RWPE2 (cell line): ENCODE results near the gene NLK.

Source experiments
- ATAC-seq: fragments of 200-7000 bp; cut with Tn5 transposase; 3 replicates; pipeline ENCODE4 v1.9.1; 2021; ENCODE audit warnings: low read depth
- DNase-seq: peaks from one replicate; pipeline ENCODE4 v3.0.0-alpha.2; 2020; ENCODE audit warnings: low spot score
- H3K27ac ChIP-seq: fragments of 450-650 bp; 2 replicates; pipeline ENCODE4 v1.5.1; 2017; ENCODE audit warnings: mild to moderate bottlenecking; ENCODE audit not compliant: poor library complexity, severe bottlenecking
- H3K27me3 ChIP-seq: fragments of 250-450 bp; sonication (Bioruptor Pico); 2 replicates; pipeline ENCODE4 v1.5.1; 2021; ENCODE audit warnings: mild to moderate bottlenecking, moderate library complexity; ENCODE audit not compliant: insufficient read depth, poor library complexity, severe bottlenecking
- H3K36me3 ChIP-seq: fragments of 250-450 bp; sonication (Bioruptor Pico); 2 replicates; pipeline ENCODE4 v1.5.1; 2020; ENCODE audit warnings: low read depth, mild to moderate bottlenecking, moderate library complexity
- H3K4me1 ChIP-seq: fragments of 250-450 bp; sonication (Bioruptor Pico); 2 replicates; pipeline ENCODE4 v1.5.1; 2021; ENCODE audit warnings: mild to moderate bottlenecking, moderate library complexity; ENCODE audit not compliant: insufficient read depth, poor library complexity, severe bottlenecking
- H3K4me3 ChIP-seq: fragments of 250-450 bp; sonication (Bioruptor Pico); 2 replicates; pipeline ENCODE4 v1.5.1; 2021; ENCODE audit warnings: mild to moderate bottlenecking, moderate library complexity; ENCODE audit not compliant: severe bottlenecking
- H3K9me3 ChIP-seq: fragments of 250-450 bp; sonication (Bioruptor Pico); 2 replicates; pipeline ENCODE4 v1.5.1; 2021; ENCODE audit warnings: mild to moderate bottlenecking, moderate library complexity; ENCODE audit not compliant: severe bottlenecking
- TF ChIP-seq, protein P1 (sequence below): fragments of 450-650 bp; IDR thresholded peaks from one replicate; pipeline ENCODE4 v1.5.1; 2017; ENCODE audit warnings: mild to moderate bottlenecking, moderate library complexity; ENCODE audit not compliant: poor library complexity, severe bottlenecking

Gene NLK

DNA sequence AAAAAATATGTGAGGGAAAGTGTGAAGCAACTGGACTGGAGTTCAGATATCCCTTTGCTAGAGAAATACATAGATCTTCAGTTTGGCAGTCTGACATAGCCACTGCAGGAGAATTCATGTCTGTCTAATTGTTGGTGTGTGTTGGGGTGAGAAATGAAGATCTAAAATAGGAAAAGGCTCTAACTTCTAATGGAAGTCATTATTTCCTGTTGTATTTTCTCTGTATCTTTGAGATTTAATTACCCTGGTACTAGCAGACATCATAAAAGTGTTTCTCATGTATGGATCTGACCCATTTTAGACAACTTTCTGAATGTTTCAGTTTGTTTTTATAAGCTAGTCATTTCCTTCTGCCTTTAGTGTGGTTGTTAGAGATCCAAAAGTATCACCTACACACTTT lies 128.3 kb downstream of the NLK start:
- H3K4me1 ChIP-seq: no peaks in the 10 kb centered on the region
- no peak for DNase-seq
- no peaks in the 10 kb centered on the region for H3K9me3 ChIP-seq
- TF ChIP-seq, protein P1, sequence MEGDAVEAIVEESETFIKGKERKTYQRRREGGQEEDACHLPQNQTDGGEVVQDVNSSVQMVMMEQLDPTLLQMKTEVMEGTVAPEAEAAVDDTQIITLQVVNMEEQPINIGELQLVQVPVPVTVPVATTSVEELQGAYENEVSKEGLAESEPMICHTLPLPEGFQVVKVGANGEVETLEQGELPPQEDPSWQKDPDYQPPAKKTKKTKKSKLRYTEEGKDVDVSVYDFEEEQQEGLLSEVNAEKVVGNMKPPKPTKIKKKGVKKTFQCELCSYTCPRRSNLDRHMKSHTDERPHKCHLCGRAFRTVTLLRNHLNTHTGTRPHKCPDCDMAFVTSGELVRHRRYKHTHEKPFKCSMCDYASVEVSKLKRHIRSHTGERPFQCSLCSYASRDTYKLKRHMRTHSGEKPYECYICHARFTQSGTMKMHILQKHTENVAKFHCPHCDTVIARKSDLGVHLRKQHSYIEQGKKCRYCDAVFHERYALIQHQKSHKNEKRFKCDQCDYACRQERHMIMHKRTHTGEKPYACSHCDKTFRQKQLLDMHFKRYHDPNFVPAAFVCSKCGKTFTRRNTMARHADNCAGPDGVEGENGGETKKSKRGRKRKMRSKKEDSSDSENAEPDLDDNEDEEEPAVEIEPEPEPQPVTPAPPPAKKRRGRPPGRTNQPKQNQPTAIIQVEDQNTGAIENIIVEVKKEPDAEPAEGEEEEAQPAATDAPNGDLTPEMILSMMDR: no peak
- H3K36me3 ChIP-seq: peaks cover 58% of the 10 kb centered on the region
- no peak overlapping the region for H3K27ac ChIP-seq
- no peak overlapping the region for H3K4me3 ChIP-seq
- no peak for ATAC-seq
- no peaks in the 10 kb centered on the region for H3K27me3 ChIP-seq

DNA sequence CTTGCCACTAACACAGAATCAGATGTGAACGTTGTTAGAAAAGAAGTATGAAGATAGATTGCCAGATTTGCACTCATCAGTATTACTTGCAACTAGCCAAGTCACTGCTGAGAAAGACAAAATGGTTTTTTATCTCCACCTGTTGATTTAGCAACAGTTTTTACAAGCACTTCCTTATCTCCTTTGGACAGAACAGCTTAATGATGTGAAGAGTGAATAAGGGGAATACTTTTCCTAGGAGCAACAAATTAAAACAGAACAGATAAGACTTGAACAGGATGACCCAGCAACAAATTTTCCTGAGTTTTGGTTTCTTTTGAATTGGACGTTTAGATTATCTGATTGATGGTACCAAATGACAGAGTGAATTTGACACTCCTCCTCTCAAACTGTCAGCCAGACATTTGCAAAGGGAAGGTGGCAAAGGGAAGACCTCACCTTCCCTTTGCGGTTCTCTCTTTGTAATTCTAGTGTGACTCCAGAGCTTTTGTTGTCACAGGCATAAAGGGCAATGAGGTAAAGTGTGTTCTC lies 130.6 kb downstream of the NLK start:
- H3K27ac ChIP-seq: no peak overlapping the region
- no peak for DNase-seq

DNA sequence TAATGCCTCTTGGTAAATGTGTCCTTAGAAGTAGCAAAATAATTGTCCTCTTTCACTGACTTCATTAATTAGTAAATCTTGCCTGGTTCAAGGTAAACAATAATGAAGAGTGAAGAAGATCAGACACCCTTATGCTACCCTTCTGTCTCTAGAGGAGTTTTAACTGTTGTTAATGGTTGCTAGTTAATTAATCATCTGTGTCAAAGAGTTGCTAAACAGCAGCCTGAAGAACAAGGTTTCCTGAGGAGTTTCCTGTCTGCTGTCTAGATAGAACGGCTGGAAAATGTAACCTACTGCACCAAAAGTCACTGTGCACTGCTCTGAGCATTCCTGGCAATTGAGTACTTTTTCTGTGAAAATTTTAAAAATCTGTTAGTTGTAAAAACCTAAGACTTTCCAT lies 131.3 kb downstream of the NLK start:
- no peak for ATAC-seq
- no peaks in the 10 kb centered on the region for H3K27me3 ChIP-seq
- H3K36me3 ChIP-seq: peaks cover 61% of the 10 kb centered on the region
- no peaks in the 10 kb centered on the region for H3K4me1 ChIP-seq
- TF ChIP-seq, protein P1: no peak
- no peak for DNase-seq
- no peak overlapping the region for H3K27ac ChIP-seq
- H3K4me3 ChIP-seq: no peak overlapping the region
- H3K9me3 ChIP-seq: no peaks in the 10 kb centered on the region

More for the DNA sequence above, 130.6 kb downstream of the NLK start:
- no peaks in the 10 kb centered on the region for H3K4me1 ChIP-seq
- H3K36me3 ChIP-seq: peaks cover 68% of the 10 kb centered on the region
- no peak overlapping the region for H3K4me3 ChIP-seq
- no peak for ATAC-seq
- no peaks in the 10 kb centered on the region for H3K27me3 ChIP-seq
- TF ChIP-seq, protein P1: no peak
- no peaks in the 10 kb centered on the region for H3K9me3 ChIP-seq

DNA sequence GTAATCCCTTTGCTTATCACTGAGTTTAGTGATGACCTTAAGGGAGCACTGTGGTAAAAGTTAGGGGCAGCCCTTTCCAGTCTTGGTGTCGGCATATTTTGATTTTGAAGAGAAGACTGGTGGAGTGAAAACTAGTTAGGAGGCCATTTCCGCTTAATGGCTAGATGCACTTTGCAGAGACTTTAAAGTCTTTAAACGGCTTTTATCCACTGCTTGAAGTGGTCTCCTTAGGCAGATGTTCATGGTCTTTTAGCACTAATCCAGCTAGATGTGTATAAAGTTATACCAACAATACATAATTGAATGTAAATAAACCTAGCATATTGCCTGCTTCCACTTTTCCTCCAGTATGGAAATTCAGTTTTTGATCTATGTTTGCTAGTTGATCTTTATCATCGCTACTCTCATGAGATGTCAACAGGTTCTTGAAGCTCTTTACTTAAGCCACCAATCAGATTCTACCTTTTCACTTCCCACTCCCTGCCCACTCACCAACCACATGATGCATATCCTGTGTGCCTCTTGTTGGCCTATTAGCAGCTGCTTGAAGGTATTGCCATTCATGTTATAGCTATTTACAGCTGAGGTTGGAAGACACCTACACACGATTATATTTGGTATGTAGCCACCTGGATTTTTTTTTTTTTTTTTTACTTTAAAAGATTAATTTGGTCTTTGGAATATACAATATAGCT lies 132.0 kb downstream of the NLK start:
- ATAC-seq (peak; percentile 51; the same call in 2 of the 3 replicates), DNase-seq (no peak)
- TF ChIP-seq, protein P1: no peak
- Histone ChIP-seq H3K4me3 (no peak overlapping the region), H3K4me1 (no peaks in the 10 kb centered on the region), H3K27ac (no peak overlapping the region), H3K36me3 (peaks cover 58% of the 10 kb centered on the region), H3K9me3 (no peaks in the 10 kb centered on the region), H3K27me3 (no peaks in the 10 kb centered on the region)

DNA sequence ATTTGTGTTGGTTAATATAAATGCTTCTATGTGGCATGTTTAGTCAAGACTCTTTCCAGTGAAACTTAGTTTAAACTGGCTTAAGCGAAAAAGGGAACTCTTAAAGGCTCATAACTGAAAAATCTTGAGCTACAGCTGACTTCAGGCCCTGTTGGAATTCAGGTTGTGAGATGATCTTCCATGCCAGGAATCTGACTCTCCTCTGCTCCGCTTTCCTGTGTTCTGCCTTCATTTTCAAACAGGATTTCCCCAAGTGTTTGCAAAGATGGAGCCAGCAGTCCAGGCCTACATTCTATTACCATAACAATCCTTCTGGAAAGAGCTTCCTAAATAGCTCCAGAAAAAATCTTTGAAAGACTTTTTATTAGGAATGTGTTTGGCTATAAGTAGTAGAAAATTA lies 134.9 kb downstream of the NLK start:
- H3K4me1 ChIP-seq: no peaks in the 10 kb centered on the region
- no peak overlapping the region for H3K27ac ChIP-seq
- no peaks in the 10 kb centered on the region for H3K27me3 ChIP-seq
- no peak for DNase-seq
- H3K36me3 ChIP-seq: peaks cover 36% of the 10 kb centered on the region
- no peaks in the 10 kb centered on the region for H3K9me3 ChIP-seq
- no peak for ATAC-seq
- H3K4me3 ChIP-seq: no peak overlapping the region
- TF ChIP-seq, protein P1: no peak
